ENCODE data around the gene FUT1.

DNA sequence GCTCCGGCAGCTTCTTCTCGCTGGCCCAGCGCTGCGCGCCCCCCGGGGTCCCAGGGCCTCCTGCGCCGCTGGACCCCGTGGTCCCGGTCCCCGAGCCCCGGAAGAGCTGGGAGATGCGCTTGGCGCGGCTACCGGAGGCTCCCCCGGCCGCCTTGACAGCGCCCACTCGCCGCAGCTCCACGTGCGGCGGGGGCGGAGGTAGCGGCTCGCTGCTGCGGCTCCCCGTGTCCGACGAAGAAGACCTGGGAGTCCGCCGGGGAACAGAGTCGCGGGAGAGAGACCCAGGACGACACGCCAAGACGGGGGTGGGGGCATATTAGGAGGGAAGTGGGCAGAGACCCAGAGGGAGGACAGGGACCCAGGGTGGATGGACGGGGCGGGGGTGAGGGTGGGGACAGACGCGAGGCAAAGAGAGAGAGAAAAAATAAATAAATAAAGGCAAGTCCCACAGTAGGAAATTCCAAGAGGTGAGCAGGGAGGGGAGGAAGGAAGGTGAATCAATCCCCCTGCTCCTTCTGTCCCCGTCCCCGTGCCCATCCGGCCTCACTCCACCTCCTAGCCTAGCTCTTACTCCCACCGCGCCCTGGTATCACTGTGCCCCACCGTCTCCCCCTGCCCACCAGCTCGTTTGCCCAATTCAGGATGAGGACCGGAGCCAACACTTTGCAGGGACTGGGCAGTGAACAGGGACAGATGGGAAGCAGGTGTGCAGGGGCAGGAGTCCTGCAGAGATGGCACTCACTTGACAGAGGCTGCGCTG is 12.9 kb downstream of the FUT1 start:
- TF ChIP-seq, protein P1, sequence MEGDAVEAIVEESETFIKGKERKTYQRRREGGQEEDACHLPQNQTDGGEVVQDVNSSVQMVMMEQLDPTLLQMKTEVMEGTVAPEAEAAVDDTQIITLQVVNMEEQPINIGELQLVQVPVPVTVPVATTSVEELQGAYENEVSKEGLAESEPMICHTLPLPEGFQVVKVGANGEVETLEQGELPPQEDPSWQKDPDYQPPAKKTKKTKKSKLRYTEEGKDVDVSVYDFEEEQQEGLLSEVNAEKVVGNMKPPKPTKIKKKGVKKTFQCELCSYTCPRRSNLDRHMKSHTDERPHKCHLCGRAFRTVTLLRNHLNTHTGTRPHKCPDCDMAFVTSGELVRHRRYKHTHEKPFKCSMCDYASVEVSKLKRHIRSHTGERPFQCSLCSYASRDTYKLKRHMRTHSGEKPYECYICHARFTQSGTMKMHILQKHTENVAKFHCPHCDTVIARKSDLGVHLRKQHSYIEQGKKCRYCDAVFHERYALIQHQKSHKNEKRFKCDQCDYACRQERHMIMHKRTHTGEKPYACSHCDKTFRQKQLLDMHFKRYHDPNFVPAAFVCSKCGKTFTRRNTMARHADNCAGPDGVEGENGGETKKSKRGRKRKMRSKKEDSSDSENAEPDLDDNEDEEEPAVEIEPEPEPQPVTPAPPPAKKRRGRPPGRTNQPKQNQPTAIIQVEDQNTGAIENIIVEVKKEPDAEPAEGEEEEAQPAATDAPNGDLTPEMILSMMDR (IDR thresholded peaks at IDR 0.05) = no peak
- peak in 1 of 3 donors; percentile 47 for TF ChIP-seq POLR2A (IDR thresholded peaks at IDR 0.05)
